HUDEP-2 (cell line): ENCODE results near the gene CDH22.

ENCODE experiments used
- DNase-seq, 76 experiments: peaks; one replicate each; lab custom pipeline; 2025; ENCODE audit not compliant: unreplicated experiment in 76 of 76; lab: John Stamatoyannopoulos, UW

The CDH22 gene

GRCh38 chr20:46204594-46205186 is 103.6 kb downstream of the CDH22 start:
- no peak for DNase-seq

- no peak for DNase-seq
These were observed 104.8 kb downstream of the CDH22 start for GRCh38 chr20:46203510-46203837.

DNA sequence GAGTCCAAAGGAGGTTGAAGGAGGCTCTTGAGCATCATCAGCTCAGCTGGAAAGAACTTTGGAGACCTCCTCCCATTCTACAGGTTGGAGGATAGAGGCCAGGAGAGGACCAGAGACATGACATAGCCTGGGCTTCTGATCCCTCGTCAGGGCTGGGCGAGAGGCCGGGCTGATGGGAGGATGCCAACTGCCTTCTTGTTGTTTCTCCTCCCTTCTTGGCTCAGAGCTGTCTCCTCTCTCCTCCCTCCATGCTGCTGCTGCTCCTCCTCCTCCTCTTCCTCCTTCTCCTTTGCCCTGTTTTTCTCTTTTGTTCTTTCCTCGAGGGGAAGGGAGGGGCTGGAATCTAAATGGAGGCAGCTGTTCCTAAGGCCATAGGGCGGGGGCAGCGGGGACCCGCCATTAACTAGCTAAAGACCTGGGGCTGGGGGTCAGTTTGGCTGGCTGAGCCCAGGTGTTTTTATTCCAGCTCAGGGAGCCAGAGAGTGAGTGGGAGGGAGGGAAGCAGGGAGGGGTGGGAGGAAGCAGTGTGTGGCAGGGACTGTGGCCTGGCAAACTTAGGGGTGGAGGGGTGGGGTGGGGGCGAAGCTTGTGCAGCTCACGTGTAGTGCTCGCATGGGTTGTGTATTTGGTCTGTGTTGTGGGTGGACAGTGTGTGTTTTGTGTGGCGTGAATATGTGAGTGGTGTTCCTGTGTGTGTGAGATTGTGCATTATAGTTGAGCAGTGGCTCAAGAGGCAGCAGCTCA is 105.4 kb downstream of the CDH22 start:
- no peak for DNase-seq

DNA sequence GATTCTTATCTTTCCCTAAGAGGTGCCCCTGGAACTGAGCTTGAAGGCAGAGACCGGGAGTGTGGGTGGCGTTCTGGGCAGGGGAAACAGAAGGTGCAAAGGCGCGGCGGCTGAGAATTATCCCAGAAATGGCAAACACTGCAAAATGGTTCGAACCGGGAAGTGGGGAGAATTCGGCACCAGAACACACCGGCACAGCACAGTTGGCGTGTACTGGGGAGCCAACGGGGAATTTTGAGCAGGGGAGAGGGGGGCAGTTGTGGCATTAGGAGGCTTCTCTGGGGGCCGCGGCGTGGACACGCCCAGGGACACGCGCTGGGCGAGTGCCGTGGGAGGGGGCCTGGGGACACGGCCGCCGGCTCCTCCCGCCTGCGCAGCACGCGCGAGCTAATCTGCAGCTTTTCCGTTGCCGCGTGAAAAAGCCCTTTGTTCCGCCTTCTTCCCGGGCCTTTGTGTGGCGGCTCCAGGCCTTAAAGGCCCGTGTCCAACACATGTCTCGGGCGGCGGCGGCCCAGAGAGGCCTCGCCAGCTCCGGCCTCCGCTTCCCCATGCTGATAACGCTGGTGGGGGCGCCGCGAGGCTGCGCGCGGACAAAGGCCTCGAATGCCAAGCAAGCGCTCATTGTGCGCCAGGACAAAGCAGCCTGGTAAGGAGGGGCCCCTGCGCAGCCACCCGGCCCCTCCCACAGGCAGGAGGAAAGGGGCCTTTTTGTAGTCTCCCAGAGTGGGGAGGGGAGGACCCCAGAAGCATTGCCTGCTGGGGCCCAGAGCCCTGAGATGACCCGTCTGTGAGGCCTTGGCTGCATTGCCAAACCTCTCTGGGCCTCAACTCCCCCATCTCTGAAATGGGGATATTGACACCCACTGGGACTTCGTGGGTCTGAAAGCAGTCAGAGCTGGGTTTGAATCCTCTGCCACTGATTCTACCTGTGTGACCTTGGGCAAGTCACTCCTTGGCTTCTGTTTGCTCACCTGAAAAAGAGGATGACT is 107.4 kb downstream of the CDH22 start:
- DNase-seq = no peak

DNA sequence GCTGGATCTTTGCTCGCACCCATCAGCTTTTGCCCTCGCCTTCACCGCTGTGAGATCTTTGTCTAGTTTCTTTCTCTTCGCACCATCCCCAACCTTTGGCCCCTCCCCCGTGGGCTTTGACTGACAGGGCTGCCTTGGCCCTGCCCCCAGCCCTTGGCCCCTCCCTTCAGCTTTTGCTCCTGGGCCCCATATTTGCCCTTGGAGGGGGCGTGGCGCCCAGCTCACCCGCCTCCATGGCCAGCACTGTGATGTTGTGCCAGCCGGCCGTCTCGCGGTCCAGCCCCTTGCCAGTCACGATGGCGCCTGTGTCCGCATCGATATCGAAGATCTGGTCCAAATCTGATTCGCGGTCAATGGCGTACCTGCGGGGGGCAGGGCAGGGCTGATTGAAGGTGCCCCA is 109.1 kb downstream of the CDH22 start:
- peak in 6 of 76 experiments; percentile 1 to 11 (median 8) for DNase-seq

GRCh38 chr20:46196990-46197389 is 111.3 kb downstream of the CDH22 start:
- DNase-seq = no peak

- DNase-seq = no peak
These were observed 112.8 kb downstream of the CDH22 start for GRCh38 chr20:46195264-46196036.

DNA sequence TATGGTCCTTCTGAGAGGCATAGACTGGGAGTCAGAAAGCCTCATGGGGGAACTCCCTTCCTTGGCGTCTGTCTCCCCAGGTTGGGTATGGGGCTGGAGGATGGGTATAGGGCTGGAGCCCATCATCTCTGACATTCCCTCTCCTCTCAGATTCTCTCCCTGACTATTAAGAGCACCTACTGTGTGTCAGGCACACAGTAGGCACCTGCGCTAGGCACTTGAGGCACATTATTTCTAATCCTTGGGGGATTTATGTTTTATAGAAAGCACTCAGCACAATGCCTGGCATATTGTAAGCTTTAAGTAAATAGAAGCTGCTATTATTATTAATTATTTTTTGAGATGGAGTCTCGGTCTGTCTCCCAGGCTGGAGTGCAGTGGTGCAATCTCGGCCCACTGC is 113.9 kb downstream of the CDH22 start:
- no peak for DNase-seq

DNA sequence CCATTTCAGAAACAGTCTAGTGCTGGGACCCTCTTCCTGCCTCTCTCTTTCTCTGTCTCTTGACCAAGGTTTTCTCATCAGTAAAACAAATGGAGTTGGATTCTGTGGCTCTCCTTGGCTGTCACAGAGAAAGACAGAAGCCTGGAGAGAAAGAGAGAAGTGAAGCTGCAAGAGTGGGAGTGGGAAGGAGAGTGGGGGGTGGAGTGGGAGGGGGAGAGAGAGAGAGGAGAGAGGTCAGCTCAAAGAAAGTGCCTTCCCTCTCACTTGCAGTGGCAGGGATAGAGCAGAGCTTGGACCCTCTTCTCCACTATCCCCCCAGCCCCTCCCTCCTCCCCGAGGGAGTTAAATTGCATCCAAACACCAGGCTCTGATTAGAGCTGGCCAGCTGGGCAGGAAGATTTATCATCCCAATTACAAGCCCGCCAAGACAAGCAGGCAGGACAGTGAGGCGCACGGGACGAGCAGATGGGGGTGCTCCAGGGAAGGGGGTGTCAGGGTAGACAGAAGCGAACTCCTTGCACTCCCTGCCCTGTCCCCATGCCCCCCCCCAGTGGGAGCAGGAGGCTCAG is 115.8 kb downstream of the CDH22 start:
- DNase-seq = no peak

- no peak for DNase-seq
These were observed 116.7 kb downstream of the CDH22 start for GRCh38 chr20:46191611-46192010.

DNA sequence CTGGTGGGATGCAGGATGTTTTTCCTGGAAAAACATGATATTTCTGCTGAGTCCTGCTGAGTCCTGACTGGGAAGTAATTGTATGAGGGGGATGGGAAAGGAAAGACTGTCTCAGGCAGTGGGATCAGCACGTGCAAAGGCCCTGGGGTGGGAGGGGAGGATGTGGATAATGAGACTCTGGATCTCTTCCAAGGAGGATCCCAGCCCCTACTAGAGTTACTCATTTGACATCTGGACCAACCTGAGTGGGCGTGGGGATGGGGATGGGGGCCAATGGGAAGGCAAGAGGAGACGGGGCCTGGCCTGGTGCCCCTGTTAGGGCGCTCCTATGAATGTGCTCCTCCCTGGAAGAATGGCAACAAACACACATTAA is 117.1 kb downstream of the CDH22 start:
- no peak for DNase-seq

GRCh38 chr20:46190478-46191167 is 117.7 kb downstream of the CDH22 start:
- no peak for DNase-seq

- DNase-seq = no peak
These were observed 119.3 kb downstream of the CDH22 start for GRCh38 chr20:46188866-46189541.

DNA sequence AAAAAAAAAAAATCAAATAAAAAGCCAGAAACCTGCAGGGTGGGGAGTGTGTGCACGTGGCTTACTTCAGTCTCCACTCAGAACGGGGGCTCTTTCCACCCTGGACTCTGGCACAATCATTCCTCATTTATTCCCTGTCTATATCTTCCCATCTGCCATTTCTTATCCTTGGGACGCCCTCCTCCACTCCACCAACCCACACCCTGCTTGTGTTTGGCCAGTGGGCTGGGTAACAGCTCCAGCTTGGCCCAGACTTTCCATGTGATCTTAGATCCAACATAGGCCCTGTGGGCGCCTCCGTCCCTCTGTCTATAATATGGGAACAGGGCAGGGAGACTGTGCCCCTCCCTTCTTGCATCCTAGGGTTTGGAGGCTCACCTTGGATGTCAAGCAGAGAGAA is 122.1 kb downstream of the CDH22 start:
- no peak for DNase-seq

DNA sequence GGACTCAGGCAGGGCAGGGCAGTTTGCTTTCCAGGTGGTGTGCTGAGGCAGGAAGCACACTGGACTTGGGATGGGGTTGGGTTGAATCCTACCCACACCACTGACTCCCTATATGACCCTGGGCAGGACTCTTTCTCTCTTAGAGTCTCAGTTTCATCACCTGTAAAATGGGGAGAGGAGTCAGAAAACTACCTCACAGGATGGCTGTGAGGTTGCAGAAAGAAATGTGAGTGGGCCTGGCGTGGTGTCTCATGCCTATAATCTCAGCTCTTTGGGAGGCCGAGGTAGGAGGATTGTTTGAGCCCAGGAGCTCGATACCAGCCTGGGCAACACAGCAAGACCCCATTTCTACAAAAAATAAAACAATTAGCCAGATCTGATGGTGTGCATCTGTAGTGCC is 122.9 kb downstream of the CDH22 start:
- no peak for DNase-seq

- no peak for DNase-seq
These were observed 124.5 kb downstream of the CDH22 start for GRCh38 chr20:46183768-46184167.

- DNase-seq = no peak
These were observed 125.8 kb downstream of the CDH22 start for GRCh38 chr20:46182276-46183200.

DNA sequence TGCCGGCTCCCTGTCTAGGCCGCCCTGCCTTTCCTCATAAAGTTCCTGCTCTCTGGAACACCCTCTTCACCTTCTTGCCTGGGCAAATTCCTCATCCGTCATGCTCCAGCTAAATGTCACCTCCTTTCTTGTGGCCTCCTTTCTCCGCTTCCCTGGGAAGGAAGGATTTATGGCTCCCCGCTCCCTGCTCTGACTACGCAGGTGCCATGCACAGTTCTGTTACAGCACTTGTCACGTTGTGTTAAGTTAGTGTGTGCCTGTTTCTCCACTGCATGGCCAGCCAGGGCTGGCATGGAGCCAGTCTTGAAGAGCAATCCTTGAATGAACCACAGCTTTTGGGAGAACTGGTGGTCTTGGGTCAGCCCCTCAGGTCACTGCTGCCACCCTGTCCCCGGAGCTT is 128.4 kb downstream of the CDH22 start:
- DNase-seq = no peak
